H9 (cell line): ENCODE measurements around the gene OCIAD1. TPM values are rescaled to one million over a fixed set of nuclear protein-coding genes. Genes with fewer than 3 reads are reported as not detected.
"Not testable (repeated sequence)": the region's sequence is repeated elsewhere in the genome, so short reads cannot be mapped to it uniquely, and the experiment has no call there.

Experiments used
- DNase-seq: peaks from one replicate; pipeline ENCODE4 v3.0.0-alpha.2; 2017
- H2AFZ ChIP-seq: one replicate; pipeline ENCODE4 v1.6.1; 2013; ENCODE audit warnings: mild to moderate bottlenecking, low read length, control low read depth, moderate library complexity
- H2AK5ac ChIP-seq: 2 replicates; pipeline ENCODE4 v1.6.1; 2013; ENCODE audit warnings: low read length, control low read depth, mixed read lengths; ENCODE audit not compliant: insufficient read length
- H2BK120ac ChIP-seq: one replicate; pipeline ENCODE4 v1.6.1; 2013; ENCODE audit warnings: low read depth, mild to moderate bottlenecking, low read length, control low read depth, inconsistent platforms; ENCODE audit not compliant: poor library complexity, severe bottlenecking
- H2BK12ac ChIP-seq: 2 replicates; pipeline ENCODE4 v1.6.1; 2013; ENCODE audit warnings: low read length, control low read depth, mixed read lengths, low read depth; ENCODE audit not compliant: insufficient read length
- H2BK15ac ChIP-seq: 2 replicates; pipeline ENCODE4 v1.6.1; 2013; ENCODE audit warnings: low read depth, low read length, control low read depth
- H2BK20ac ChIP-seq: one replicate; pipeline ENCODE4 v1.6.1; 2013; ENCODE audit warnings: low read depth, mild to moderate bottlenecking, low read length, control low read depth, inconsistent platforms; ENCODE audit not compliant: poor library complexity, severe bottlenecking
- H2BK5ac ChIP-seq: 2 replicates; pipeline ENCODE4 v1.6.1; 2013; ENCODE audit warnings: low read length, control low read depth, mixed read lengths; ENCODE audit not compliant: insufficient read length
- H3K14ac ChIP-seq: 2 replicates; pipeline ENCODE4 v1.6.1; 2013; ENCODE audit warnings: low read length, control low read depth; ENCODE audit not compliant: insufficient read depth
- H3K18ac ChIP-seq: 2 replicates; pipeline ENCODE4 v1.6.1; 2013; ENCODE audit warnings: low read depth, mild to moderate bottlenecking, mixed read lengths, low read length, control low read depth; ENCODE audit not compliant: insufficient read length
- H3K23ac ChIP-seq: 2 replicates; pipeline ENCODE4 v1.6.1; 2013; ENCODE audit warnings: low read length, control low read depth, mixed read lengths, low read depth; ENCODE audit not compliant: insufficient read length
- H3K23me2 ChIP-seq: 2 replicates; pipeline ENCODE4 v1.6.1; 2013; ENCODE audit warnings: low read depth, mild to moderate bottlenecking, mixed read lengths, low read length, control low read depth; ENCODE audit not compliant: insufficient read length, poor library complexity, severe bottlenecking
- H3K27ac ChIP-seq: 2 replicates; pipeline ENCODE4 v1.5.1; 2013; ENCODE audit warnings: low read length, control low read depth, mixed read lengths, low read depth; ENCODE audit not compliant: insufficient read length
- H3K27me3 ChIP-seq: 2 replicates; pipeline ENCODE4 v1.6.1; 2013; ENCODE audit warnings: low read length, control low read depth, inconsistent platforms; ENCODE audit not compliant: insufficient read depth
- H3K4ac ChIP-seq: 2 replicates; pipeline ENCODE4 v1.6.1; 2013; ENCODE audit warnings: low read depth, mild to moderate bottlenecking, control low read depth, inconsistent platforms, low read length, moderate library complexity
- H3K4me1 ChIP-seq: 2 replicates; pipeline ENCODE4 v1.6.1; 2013; ENCODE audit warnings: low read length, control low read depth, inconsistent platforms; ENCODE audit not compliant: insufficient read depth
- H3K4me2 ChIP-seq: 2 replicates; pipeline ENCODE4 v1.6.1; 2013; ENCODE audit warnings: low read length, control low read depth, mixed read lengths; ENCODE audit not compliant: insufficient read length, insufficient read depth
- H3K56ac ChIP-seq: 2 replicates; pipeline ENCODE4 v1.6.1; 2013; ENCODE audit warnings: low read depth, mild to moderate bottlenecking, mixed read lengths, low read length, control low read depth; ENCODE audit not compliant: insufficient read length
- H3K79me1 ChIP-seq: 2 replicates; pipeline ENCODE4 v1.6.1; 2013; ENCODE audit warnings: low read depth, mild to moderate bottlenecking, moderate library complexity, low read length, control low read depth, inconsistent platforms; ENCODE audit not compliant: insufficient read depth, poor library complexity, severe bottlenecking
- H3K79me2 ChIP-seq: 2 replicates; pipeline ENCODE4 v1.6.1; 2013; ENCODE audit warnings: low read length, control low read depth, inconsistent platforms; ENCODE audit not compliant: insufficient read depth
- H3K9ac ChIP-seq: 2 replicates; pipeline ENCODE4 v1.6.1; 2013; ENCODE audit warnings: low read length, control low read depth, mixed read lengths; ENCODE audit not compliant: insufficient read length; ENCODE audit errors: extremely low read depth
- H3K9me3 ChIP-seq: one replicate; pipeline ENCODE4 v1.6.1; 2013; ENCODE audit warnings: low read depth, low read length, inconsistent platforms; ENCODE audit not compliant: control insufficient read depth
- H3T11ph ChIP-seq: one replicate; pipeline ENCODE4 v1.6.1; 2013; ENCODE audit warnings: mild to moderate bottlenecking, low read length, control low read depth, inconsistent platforms
- H4K20me1 ChIP-seq: one replicate; pipeline ENCODE4 v1.6.1; 2013; ENCODE audit not compliant: control insufficient read depth, insufficient read length, insufficient read depth
- H4K5ac ChIP-seq: 2 replicates; pipeline ENCODE4 v1.6.1; 2013; ENCODE audit warnings: low read depth, mild to moderate bottlenecking, mixed read lengths, low read length, control low read depth; ENCODE audit not compliant: insufficient read length
- H4K8ac ChIP-seq: replicated peaks from 2 replicates; pipeline ENCODE4 v1.6.1; 2013; ENCODE audit warnings: low read length, control low read depth, mixed read lengths, low read depth; ENCODE audit not compliant: insufficient read length
- H4K91ac ChIP-seq: 2 replicates; pipeline ENCODE4 v1.6.1; 2013; ENCODE audit warnings: low read depth, mild to moderate bottlenecking, moderate library complexity, mixed read lengths, low read length, control low read depth; ENCODE audit not compliant: insufficient read length
- H3K27ac Mint-ChIP-seq, 3 experiments: 2 replicates in 2 of 3; 3 replicates in 1 of 3; pipeline ENCODE4 v1.8.0; 2020 to 2021; ENCODE audit warnings: mixed read lengths in 3 of 3, mild to moderate bottlenecking in 1 of 3, moderate library complexity in 1 of 3
- H3K27me3 Mint-ChIP-seq: 2 replicates; pipeline ENCODE4 v1.8.0; 2021; ENCODE audit warnings: low read depth, mild to moderate bottlenecking, moderate library complexity, mixed read lengths
- H3K36me3 Mint-ChIP-seq, 3 experiments: 2 replicates in 2 of 3; 3 replicates in 1 of 3; pipeline ENCODE4 v1.8.0; 2020 to 2021; ENCODE audit warnings: low read depth in 3 of 3, mixed read lengths in 3 of 3; ENCODE audit not compliant: insufficient read depth in 1 of 3
- H3K4me1 Mint-ChIP-seq, 2 experiments: 2 replicates each; pipeline ENCODE4 v1.8.0; 2020; ENCODE audit warnings: mixed read lengths in 2 of 2
- H3K4me3 Mint-ChIP-seq, 2 experiments: 2 replicates in 1 of 2; 3 replicates in 1 of 2; pipeline ENCODE4 v1.8.0; 2020 to 2021; ENCODE audit warnings: mild to moderate bottlenecking in 2 of 2, mixed read lengths in 2 of 2, moderate library complexity in 1 of 2
- H3K9me3 Mint-ChIP-seq, 2 experiments: 2 replicates in 1 of 2; 3 replicates in 1 of 2; pipeline ENCODE4 v1.8.0; 2020; ENCODE audit warnings: mild to moderate bottlenecking in 2 of 2, mixed read lengths in 2 of 2, moderate library complexity in 1 of 2
- WGBS: extraction: QIAGEN DNeasy Blood & Tissue Kit; methylation state at CpG from one replicate; pipeline ENCODE4 v1.1.7; 2013; ENCODE audit warnings: missing lambda C conversion rate, low lambda C conversion rate, mixed read lengths; ENCODE audit not compliant: insufficient read length; ENCODE audit errors: extremely low coverage; 5-methylcytosine and 5-hydroxymethylcytosine counted together
- total RNA-seq: library from RNA; stranded (reverse); gene quantifications from 2 replicates; pipeline ENCODE4 v1.2.1, GENCODE V29; 2021
- TF ChIP-seq, protein P1 (sequence below): fragments of 200-600 bp; sonication (generic); conservative IDR thresholded peaks from 3 replicates; pipeline ENCODE4 v1.8.0; 2021; ENCODE audit warnings: antibody characterized with exemption, mild to moderate bottlenecking

Gene OCIAD1
- total RNA-seq, 1 experiment from 2014 or later: 169 TPM

DNA sequence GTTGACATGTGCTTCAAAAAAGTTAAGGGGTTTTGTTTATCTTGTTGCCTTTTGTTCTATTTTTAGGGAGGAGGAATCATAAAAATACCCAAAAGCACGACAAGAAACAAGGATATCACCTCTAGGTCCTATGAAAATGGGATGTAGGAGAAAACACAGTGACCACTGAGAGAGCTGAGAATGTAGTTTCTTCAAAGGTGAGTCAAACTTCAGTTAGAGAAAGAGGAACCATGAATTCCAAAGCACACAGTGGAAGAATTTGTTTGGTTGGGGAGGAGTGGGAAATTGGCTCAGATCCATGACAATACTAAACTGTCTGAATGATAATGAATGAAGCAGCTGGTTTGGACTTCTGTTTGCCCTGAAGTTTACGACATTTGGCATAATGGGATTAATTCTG, 31.7 kb upstream of the OCIAD1 start:
- Histone ChIP-seq H2BK5ac (no peak overlapping the region), H2BK20ac (no peak overlapping the region), H3T11ph (no peak overlapping the region), H3K79me1 (no peaks in the 10 kb centered on the region), H4K20me1 (no peaks in the 10 kb centered on the region), H2AFZ (no peak overlapping the region), H3K18ac (no peak overlapping the region), H2BK120ac (no peak overlapping the region), H4K5ac (no peak overlapping the region), H3K27me3 (no peaks in the 10 kb centered on the region), H3K4me1 (peaks cover 4% of the 10 kb centered on the region; the same call in 1 of the 2 replicates), H3K23me2 (no peaks in the 10 kb centered on the region), H3K14ac (no peak overlapping the region), H2BK12ac (no peak overlapping the region), H3K79me2 (no peaks in the 10 kb centered on the region), H4K91ac (no peak overlapping the region), H3K4me2 (no peak overlapping the region), H2AK5ac (no peak overlapping the region), H2BK15ac (no peak overlapping the region), H4K8ac (no peak overlapping the region), H3K27ac (no peak overlapping the region), H3K56ac (no peak overlapping the region), H3K9me3 (no peaks in the 10 kb centered on the region), H3K9ac (no peak overlapping the region), H3K4ac (no peak overlapping the region), H3K23ac (no peak overlapping the region)
- H3K27ac Mint-ChIP-seq: no peak overlapping the region; a peak in 1 of 7 replicates
- no peak overlapping the region for H3K4me3 Mint-ChIP-seq
- H3K36me3 Mint-ChIP-seq: no peaks in the 10 kb centered on the region
- peaks cover 16 to 18% of the 10 kb centered on the region in 2 experiments for H3K4me1 Mint-ChIP-seq
- TF ChIP-seq, protein P1, sequence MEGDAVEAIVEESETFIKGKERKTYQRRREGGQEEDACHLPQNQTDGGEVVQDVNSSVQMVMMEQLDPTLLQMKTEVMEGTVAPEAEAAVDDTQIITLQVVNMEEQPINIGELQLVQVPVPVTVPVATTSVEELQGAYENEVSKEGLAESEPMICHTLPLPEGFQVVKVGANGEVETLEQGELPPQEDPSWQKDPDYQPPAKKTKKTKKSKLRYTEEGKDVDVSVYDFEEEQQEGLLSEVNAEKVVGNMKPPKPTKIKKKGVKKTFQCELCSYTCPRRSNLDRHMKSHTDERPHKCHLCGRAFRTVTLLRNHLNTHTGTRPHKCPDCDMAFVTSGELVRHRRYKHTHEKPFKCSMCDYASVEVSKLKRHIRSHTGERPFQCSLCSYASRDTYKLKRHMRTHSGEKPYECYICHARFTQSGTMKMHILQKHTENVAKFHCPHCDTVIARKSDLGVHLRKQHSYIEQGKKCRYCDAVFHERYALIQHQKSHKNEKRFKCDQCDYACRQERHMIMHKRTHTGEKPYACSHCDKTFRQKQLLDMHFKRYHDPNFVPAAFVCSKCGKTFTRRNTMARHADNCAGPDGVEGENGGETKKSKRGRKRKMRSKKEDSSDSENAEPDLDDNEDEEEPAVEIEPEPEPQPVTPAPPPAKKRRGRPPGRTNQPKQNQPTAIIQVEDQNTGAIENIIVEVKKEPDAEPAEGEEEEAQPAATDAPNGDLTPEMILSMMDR: no peak
- no peak for DNase-seq
- no peaks in the 10 kb centered on the region for H3K9me3 Mint-ChIP-seq
- no CpG with 5 or more reads among the region's 2 CpGs for WGBS
- no peaks in the 10 kb centered on the region for H3K27me3 Mint-ChIP-seq

DNA sequence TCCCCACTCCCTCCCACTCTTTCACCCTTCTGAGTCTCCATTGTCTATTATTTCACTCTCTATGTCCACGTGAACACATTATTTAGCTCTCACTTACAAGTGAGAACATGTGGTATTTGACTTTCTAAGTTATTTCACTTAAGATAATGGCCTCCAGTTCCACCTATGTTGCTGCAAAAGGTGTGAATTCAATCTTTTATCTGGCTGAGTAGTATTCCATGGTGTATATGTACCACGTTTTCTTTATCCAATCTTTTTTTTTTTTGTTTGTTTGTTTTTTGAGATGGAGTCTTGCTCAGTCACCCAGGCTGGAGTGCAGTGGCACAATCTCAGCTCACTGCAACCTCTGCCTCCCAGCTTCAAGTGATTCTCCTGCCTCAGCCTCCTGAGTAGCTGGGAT, 30.7 kb upstream of the OCIAD1 start:
- H3K23ac ChIP-seq, H3K18ac ChIP-seq, H2BK12ac ChIP-seq, H2BK20ac ChIP-seq, H3K4ac ChIP-seq, H3T11ph ChIP-seq, H3K14ac ChIP-seq, H3K79me1 ChIP-seq, H3K9ac ChIP-seq, H3K27ac ChIP-seq, H3K27ac Mint-ChIP-seq, H3K23me2 ChIP-seq, H4K8ac ChIP-seq, H4K91ac ChIP-seq, H3K27me3 ChIP-seq, H2AK5ac ChIP-seq, H3K4me1 ChIP-seq, H3K36me3 Mint-ChIP-seq, H3K4me2 ChIP-seq, H3K9me3 ChIP-seq, H4K20me1 ChIP-seq, H4K5ac ChIP-seq, H3K27me3 Mint-ChIP-seq, H3K9me3 Mint-ChIP-seq, H3K56ac ChIP-seq, H3K4me3 Mint-ChIP-seq, DNase-seq, H2BK5ac ChIP-seq, H2BK120ac ChIP-seq, H3K79me2 ChIP-seq, H2BK15ac ChIP-seq, H2AFZ ChIP-seq: not testable (repeated sequence)
- WGBS: no CpG with 5 or more reads among the region's 2 CpGs
- H3K4me1 Mint-ChIP-seq: peaks cover 16 to 18% of the 10 kb centered on the region in 2 experiments
